ES-I3 (cell line): ENCODE results near the gene PLOD2.

ENCODE experiments used
- H3K36me3 ChIP-seq: 2 replicates; pipeline ENCODE4 v1.6.1; 2013; ENCODE audit warnings: mild to moderate bottlenecking, low read length, control low read depth, moderate library complexity; ENCODE audit not compliant: insufficient read depth
- H3K4me1 ChIP-seq: 2 replicates; pipeline ENCODE4 v1.6.1; 2013; ENCODE audit warnings: mild to moderate bottlenecking, control low read depth, low read length; ENCODE audit not compliant: insufficient read depth
- H3K9ac ChIP-seq: 2 replicates; pipeline ENCODE4 v1.6.1; 2013; ENCODE audit warnings: low read depth, mild to moderate bottlenecking, low read length, moderate library complexity
- H3K9me3 ChIP-seq: 2 replicates; pipeline ENCODE4 v1.6.1; 2013; ENCODE audit warnings: mild to moderate bottlenecking, low read length, moderate library complexity; ENCODE audit not compliant: control insufficient read depth, insufficient read depth

PLOD2 gene

DNA sequence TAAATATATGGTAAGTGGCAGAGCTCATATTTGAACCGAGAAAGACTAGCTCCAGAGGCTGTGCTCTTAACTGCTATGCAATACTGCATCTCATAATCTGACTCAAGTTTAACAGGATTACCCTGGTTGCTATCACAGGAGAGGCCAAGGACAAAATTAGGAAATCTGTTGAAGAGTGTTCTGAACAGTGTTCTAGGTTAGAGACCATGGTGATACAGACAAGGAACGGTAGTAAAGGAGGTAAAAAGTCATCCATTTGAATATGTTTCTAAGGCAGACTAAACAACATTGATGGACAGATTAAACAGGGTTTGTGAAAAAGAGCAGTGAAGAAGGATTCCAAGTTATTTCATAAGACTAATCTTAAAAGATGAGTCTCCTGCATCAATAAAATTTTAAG is 22.1 kb downstream of the PLOD2 start:
- Histone ChIP-seq H3K9ac (no peak overlapping the region), H3K9me3 (no peaks in the 10 kb centered on the region), H3K4me1 (peaks cover 21% of the 10 kb centered on the region), H3K36me3 (no peaks in the 10 kb centered on the region)

GRCh38 chr3:146136647-146137046 is 24.3 kb downstream of the PLOD2 start:
- H3K4me1 ChIP-seq = peaks cover 27% of the 10 kb centered on the region

DNA sequence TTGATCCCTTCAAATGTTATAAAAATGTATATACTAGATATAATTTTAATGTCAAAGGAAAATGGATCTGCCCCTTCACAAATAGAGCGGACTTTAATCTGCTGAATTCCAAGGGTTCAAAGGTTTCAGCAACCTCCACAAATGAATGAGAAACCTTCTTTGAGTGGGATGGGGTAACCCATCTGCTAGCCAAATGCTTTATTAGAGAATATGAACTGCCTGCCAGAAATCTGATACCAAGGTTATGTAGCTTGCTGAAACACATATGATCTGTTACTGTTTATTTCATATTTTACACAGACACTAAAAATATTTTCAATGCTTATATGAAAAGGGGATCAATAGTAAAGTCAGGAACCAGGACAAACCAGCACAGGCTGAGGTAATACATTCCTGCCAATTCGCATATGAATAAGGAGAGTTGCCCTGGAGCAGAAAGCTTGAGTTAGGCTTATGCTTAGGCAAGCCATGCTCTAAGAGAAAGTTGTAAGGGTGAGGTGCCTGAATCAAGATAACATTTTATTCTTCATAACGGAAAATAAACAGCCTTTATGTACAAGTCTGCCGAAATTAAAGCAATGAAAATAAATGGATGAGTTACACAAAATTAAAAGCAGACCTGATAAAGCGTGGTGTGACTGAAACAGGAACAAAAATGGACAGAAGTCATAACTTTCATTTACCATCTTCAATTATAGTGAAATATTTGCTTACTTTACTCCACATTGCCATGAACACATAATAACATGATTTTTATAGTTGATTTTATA is 26.5 kb downstream of the PLOD2 start:
- Histone ChIP-seq H3K9ac (no peak overlapping the region), H3K4me1 (peaks cover 22% of the 10 kb centered on the region), H3K9me3 (no peaks in the 10 kb centered on the region), H3K36me3 (no peaks in the 10 kb centered on the region)

More at GRCh38 chr3:146136647-146137046, 24.3 kb downstream of the PLOD2 start:
- H3K9ac ChIP-seq = no peak overlapping the region
- no peaks in the 10 kb centered on the region for H3K36me3 ChIP-seq
- H3K9me3 ChIP-seq = no peaks in the 10 kb centered on the region

- no peak overlapping the region for H3K9ac ChIP-seq
- H3K4me1 ChIP-seq = peaks cover 18% of the 10 kb centered on the region
- H3K36me3 ChIP-seq = no peaks in the 10 kb centered on the region
- no peaks in the 10 kb centered on the region for H3K9me3 ChIP-seq
These were observed 27.5 kb downstream of the PLOD2 start for GRCh38 chr3:146133441-146133840.

DNA sequence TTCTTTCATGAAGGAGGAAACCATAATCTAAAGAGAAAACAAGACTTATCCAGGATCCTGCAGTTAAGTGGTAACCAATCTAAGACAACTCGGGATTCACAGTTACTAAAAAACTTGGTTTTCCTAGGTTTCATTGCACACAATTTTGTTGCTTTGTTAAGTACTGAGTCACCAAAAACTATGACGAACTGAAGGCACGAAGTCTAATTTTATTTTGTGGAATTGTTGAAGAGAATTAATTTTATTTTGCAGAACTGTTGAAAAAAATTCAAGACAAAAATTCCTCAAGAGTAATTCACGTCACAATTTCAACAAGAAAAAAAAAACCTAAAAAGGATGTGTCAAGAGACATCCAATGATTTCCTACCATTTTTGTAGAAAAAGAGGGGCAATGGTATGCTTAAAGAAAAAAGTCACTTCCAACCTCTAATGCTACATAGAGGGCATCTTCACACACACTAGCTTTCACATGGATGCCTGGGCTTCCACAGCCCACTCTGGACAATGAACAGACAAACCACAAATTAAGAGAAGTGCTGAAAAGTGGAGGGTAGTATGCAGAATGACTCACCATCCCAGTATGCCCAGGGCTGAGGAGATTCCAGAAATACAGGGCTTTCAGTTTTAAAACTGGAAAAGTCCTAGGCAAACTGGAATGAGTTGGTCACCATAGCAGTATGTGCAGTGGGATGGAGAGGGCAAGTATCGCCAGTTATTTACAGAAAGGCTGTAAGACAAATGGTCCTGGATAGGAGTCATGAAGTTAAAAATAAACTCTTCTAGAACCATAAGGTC is 29.2 kb downstream of the PLOD2 start:
- Histone ChIP-seq H3K4me1 (peaks cover 13% of the 10 kb centered on the region), H3K9ac (no peak overlapping the region), H3K9me3 (no peaks in the 10 kb centered on the region), H3K36me3 (no peaks in the 10 kb centered on the region)

GRCh38 chr3:146130881-146131371 is 30.1 kb downstream of the PLOD2 start:
- Histone ChIP-seq H3K9me3 (no peaks in the 10 kb centered on the region), H3K4me1 (peaks cover 13% of the 10 kb centered on the region), H3K36me3 (no peaks in the 10 kb centered on the region), H3K9ac (no peak overlapping the region)

DNA sequence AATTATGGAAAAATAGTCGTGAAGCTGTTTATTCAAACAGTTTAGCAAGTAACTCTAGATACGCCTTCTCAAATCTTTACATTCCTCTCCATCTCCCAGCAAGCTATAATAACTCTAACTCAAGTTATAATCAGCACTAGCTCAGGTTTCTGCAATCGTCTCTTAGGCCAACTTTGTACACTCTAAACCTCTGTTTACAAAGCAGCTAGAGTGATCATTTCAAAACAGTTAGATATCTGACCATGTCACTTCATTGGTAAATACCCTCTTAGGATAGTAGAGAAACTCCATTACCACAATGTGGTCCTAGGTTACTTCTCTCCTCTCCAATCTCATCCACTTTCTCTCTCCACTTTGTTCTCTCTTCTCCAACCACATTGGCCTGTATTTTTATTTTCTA is 31.2 kb downstream of the PLOD2 start:
- Histone ChIP-seq H3K9me3 (no peaks in the 10 kb centered on the region), H3K9ac (no peak overlapping the region), H3K4me1 (peaks cover 8% of the 10 kb centered on the region), H3K36me3 (no peaks in the 10 kb centered on the region)

DNA sequence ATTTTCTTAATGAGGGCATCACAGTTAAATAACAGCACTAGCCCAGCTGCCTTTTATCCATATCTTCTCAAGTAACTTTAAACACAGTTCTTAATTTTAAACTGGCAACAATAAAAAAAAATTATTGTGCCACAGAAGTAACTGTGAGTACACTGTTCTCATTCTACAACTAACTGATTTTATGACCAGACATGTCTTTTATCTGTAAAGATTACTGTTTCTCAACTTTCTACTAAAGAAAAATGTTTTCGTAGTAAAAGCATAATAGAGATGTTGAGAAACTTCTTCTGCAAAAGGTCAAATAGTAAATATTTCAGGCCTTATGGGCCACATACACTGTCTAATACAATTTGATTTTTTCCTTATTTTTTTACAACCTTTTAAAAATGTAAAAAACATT is 32.0 kb downstream of the PLOD2 start:
- Histone ChIP-seq H3K4me1 (peaks cover 7% of the 10 kb centered on the region), H3K9ac (no peak overlapping the region), H3K36me3 (no peaks in the 10 kb centered on the region), H3K9me3 (no peaks in the 10 kb centered on the region)

DNA sequence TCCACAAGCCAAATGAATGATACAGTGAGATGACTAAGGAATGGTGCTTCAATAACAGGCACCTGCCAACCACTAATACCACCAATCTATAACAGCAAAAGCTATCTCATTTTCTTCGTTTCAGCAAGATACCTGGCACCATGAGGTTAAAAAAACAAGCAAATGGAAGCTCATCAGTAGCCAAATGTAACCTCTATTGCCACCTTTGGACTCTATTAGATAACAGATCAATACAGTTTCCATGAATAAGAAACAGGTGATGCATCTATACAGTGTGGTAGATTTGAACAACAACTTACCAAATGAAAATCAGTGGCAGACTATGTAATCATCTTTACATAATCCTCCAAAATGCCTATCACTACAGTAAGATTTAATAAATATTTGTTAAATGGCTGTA is 32.8 kb downstream of the PLOD2 start:
- Histone ChIP-seq H3K4me1 (no peaks in the 10 kb centered on the region), H3K9ac (no peak overlapping the region), H3K36me3 (no peaks in the 10 kb centered on the region)

DNA sequence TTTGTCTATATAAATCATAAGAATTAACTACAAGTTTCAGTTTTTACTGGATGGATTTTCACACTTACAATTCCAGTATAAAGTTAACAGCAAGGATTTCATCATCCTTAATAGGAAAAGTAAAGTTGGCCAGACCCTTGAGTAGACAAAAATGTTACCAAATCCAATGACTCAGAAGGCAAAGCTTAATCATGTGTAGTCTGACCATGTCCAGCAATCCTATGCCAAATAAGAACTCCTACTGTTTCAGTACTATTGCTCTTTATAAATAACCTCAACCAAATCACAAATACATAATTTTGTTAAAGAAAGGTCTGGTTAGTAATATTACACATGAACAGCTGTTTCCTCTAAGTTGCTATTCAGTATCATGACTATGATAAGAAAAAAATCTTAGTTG is 35.0 kb downstream of the PLOD2 start:
- Histone ChIP-seq H3K36me3 (no peaks in the 10 kb centered on the region), H3K9me3 (no peaks in the 10 kb centered on the region), H3K4me1 (no peaks in the 10 kb centered on the region), H3K9ac (no peak overlapping the region)

More for the DNA sequence above, 32.8 kb downstream of the PLOD2 start:
- no peaks in the 10 kb centered on the region for H3K9me3 ChIP-seq

DNA sequence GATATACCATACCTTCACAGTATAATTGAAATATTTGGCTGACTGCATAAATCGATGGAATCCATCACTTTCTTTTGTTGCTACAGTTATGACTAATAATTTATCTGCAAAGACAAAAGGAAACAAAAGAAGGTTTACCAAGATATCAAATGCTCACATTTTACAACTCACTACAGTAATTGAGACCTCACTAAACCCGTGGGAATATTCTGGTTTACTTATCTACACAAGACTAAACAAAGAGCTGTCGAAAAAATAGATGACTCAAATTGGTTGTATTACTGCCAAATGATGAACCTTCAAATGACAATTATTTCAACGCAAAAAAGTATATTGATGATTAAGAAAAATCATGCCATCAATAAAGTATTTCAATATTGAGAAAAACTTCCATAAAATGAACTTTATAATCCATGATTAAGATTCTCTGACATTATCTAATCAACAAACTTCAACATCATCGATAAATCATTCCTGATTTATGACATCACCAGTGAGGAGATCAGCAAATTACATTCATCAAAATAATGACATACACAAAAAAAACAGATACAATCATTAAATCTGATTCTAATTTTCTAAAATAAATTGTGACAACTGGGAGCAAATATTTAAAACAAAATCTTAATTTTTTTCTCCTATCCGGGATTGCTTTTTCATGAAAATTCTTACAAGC is 36.7 kb downstream of the PLOD2 start:
- no peaks in the 10 kb centered on the region for H3K9me3 ChIP-seq
- no peak overlapping the region for H3K9ac ChIP-seq
- H3K36me3 ChIP-seq = no peaks in the 10 kb centered on the region
- H3K4me1 ChIP-seq = no peaks in the 10 kb centered on the region

DNA sequence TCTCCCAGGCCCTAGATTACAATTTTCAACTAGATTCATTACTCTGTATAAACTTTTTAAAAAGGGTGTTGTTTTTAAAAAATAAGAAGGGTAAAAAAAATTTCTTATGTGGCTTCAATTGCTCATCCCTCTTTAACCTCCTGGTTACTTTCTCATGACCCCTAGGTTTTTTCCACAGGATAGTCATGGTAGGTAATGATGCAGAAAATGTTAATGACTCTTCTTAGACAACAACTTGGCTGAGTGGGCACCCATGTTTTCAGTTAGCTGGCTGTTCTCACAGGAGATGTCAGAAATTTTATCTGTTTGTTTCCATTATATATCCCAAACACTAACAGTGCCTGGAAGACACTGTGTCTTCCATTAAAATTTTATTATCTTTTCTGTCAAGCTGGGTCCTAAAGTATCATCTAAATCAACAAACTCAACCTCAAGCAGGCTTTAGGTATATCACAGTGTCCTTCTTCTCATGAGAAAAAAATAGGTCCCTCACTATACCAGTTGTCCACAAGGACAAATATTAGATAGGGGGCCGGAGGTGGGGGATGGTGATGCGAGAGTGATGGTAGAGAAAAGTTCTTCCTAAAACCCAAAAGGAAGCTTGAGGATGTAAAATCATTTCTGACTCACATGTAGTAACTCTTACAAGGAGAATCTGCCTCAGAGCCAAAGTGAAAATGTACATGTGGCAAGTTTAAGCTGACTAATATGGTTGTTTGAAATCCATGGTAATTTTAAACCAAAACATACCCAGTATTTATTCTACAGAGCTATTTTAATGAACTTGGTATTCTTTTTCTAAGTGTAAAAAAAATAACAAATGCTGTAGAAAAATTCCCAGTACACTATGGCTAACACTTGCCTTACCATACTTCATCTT is 43.3 kb downstream of the PLOD2 start:
- no peaks in the 10 kb centered on the region for H3K4me1 ChIP-seq
- no peaks in the 10 kb centered on the region; the same call in 1 of the 2 replicates for H3K36me3 ChIP-seq
- H3K9ac ChIP-seq = no peak overlapping the region
- H3K9me3 ChIP-seq = peaks cover 22% of the 10 kb centered on the region; the same call in 1 of the 2 replicates

- peaks cover 22% of the 10 kb centered on the region; the same call in 1 of the 2 replicates for H3K9me3 ChIP-seq
- no peaks in the 10 kb centered on the region; the same call in 1 of the 2 replicates for H3K36me3 ChIP-seq
- no peaks in the 10 kb centered on the region for H3K4me1 ChIP-seq
- H3K9ac ChIP-seq = no peak overlapping the region
These were observed 45.4 kb downstream of the PLOD2 start for GRCh38 chr3:146115619-146116018.
